NCI-H2171 (cell line): ENCODE measurements around the gene EXOC3L1.

Experiments used
- DNase-seq: peaks from one replicate; lab custom pipeline; 2025; lab: John Stamatoyannopoulos, UW

The EXOC3L1 gene

DNA sequence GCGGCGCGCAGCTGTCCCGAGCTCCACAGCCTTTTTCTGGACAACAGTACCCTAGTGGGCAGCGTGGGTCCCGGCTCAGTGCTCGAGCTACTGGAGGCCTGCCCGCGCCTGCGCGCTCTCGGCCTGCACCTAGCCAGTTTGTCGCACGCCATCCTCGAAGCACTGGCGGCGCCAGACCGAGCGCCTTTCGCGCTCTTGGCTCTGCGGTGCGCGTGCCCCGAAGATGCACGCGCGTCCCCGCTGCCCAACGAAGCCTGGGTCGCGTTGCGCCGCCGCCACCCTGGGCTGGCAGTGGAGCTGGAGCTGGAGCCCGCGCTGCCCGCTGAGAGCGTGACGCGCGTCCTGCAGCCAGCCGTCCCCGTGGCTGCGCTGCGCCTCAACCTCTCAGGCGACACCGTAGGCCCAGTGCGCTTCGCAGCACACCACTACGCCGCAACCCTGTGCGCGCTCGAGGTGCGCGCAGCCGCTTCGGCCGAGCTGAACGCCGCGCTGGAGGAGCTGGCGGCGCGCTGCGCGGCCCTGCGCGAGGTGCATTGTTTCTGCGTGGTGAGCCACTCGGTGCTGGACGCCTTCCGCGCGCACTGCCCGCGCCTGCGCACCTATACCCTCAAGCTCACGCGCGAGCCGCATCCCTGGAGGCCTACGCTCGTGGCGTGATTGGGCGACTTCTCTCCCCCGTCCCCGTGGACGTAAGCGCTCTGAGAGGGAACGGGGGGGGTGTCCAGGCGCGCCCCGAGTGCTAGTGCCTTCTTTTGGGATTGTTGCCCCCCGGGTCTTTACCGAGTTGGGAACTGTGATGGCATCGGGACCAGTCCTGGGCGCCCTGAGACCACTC lies 26.6 kb downstream of the EXOC3L1 start:
- DNase-seq: peak; percentile 90

DNA sequence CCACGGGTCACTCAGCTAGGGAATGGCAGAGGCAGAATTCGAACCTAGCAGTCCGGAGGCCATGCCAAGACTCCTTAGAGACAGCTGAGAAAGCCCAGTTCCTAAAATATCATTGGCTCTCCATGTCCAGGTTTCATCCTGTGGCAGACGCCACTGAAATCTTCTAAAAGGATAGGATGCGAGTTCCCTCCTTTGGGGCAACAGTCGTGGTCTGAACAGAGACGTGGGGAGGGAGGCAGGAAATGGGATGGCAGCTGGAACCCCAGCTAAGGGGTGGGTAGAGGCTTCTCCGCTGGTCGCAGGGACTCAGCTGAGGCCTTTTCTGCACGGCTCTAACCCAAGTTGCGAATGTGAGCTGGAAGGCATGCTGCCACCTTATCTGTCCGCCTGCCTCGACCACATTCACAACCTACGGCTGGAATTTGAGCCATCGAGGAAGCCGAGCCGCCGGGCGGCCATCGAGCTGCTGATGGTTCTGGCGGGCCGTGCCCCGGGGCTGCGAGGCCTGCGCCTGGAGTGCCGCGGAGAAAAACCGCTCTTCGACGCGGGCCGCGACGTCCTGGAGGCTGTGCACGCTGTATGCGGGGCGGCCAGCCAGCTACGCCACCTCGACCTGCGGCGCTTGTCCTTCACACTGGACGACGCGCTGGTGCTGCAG lies 27.3 kb downstream of the EXOC3L1 start:
- DNase-seq: no peak

DNA sequence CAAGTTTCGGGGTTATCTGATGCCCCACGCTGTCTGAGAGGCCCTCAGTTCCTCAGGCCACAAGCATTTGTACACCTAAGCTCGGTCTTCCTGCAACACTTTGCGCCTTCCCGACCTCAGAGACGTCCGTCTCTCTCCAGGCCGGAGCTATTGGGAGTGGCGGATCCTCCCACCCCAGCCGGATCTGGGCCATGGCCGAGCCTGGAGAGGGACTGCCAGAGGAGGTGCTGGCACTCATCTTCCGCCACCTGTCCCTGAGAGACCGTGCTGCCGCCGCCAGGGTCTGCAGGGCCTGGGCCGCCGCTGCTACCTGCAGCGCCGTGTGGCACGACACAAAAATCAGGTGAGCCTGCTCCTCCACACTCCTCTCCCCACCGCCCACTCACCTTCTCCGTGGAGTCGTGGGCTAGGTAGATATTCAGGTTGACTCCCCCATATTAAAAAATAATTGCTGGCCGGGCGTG lies 28.3 kb downstream of the EXOC3L1 start:
- DNase-seq: no peak

DNA sequence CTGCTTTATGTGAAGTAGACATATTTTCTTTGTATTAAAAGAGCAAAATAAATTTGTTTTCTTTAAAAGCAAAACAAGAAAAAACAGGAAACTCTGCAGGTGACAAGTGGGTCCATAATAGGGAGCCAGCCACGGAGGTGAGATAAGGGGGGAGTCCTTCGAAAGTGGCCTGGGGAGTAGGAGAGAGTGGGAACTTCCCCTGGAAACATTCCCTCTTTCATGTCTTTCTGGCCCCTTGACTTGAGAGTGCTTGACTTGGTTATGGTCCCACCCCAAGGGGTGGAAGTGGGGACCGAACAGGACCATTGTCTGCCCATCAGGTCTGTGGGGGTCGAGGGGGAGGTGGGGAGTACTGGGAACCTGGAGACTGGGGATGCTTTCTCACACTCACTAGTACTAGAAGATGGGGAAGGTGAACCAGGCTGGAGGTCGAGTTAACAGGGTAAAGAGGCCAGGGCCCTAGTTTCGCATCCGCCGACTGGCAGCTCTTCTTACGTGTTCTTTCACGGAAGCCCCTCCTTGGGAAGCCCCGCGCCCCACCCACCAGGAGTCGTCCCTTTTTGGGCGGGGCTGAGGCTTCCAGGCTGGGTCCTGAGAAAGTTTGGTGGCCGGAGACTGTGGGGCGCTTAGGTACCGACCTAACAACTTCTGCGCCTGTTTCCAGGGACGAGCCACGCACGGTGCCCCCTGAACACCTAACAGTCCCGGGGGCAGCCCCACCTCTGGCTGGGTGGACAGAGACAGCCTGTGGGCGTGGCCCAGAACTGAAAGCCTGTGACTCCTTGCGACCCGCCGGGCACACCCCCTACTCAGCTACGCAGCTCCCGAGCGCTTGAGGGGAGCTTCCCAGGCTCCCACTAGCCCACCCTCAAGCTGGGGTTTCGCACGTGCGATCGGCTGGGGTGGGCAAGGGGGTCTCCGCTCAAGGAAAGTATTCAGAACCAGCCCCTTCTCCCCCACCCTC lies 31.0 kb downstream of the EXOC3L1 start:
- DNase-seq: no peak

DNA sequence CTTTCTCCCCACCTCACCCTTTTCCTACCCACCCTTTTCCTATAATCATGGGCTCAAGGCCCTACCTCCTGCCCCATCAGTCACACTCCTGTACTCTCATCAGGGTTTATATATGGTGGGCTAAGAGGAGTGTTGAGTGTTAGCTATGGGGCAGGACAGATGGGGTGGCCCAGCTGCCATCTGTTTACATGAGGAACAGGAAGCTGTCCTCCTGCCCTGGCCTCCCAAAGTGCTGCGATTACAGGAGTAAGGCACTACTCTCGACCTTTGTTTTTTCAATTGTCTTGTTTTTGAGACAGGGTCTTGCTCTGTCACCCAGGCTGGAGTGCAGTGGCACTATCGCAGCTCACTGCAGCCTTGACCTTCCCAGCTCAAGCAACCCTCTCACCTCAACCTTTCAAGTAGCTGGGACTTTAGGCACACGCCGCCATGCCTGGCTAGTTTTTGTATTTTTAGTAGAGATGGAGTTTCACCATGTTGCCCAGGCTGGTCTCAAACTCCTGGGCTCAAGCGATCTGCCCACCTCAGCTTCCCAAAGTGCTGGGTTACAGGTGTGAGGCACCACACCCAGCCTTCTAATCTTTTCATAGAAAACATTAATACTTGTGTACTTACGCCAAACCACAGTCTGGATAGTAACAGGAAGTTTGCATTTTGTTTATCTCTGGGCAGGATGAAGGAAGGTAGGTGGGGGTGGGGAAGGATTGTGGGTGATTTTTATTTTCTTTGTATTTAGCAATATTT lies 31.9 kb downstream of the EXOC3L1 start:
- no peak for DNase-seq

DNA sequence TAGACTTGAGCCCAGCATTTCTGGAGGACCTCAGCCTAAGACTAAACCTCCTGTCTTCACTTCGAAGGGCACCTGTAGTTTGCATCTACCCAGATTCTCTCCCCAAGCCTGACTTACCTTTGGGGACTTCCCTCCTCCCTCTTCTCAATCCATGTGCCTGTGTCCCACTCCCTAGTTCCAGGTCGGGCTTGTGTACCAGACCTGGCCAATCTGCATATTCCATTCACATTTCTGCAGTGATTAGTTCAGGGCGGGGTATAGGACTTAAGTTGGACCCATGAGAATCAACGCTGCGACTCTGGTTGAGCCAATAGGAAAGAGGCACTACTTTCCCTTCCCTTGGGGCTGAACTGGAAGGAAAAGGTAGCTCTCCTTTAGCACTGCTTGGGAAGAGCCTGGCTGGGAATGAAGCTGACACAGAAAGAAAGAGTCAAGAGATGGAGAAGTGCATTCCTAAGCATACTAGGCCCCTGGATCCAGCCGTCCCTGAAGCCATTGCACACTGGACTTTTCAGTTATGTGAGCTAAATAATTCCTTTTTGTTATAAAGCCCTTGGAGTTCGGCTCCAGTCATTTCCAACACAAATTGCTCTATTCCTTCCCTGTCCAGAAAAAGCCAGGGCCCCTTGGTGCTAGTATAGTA lies 32.7 kb downstream of the EXOC3L1 start:
- DNase-seq: no peak

DNA sequence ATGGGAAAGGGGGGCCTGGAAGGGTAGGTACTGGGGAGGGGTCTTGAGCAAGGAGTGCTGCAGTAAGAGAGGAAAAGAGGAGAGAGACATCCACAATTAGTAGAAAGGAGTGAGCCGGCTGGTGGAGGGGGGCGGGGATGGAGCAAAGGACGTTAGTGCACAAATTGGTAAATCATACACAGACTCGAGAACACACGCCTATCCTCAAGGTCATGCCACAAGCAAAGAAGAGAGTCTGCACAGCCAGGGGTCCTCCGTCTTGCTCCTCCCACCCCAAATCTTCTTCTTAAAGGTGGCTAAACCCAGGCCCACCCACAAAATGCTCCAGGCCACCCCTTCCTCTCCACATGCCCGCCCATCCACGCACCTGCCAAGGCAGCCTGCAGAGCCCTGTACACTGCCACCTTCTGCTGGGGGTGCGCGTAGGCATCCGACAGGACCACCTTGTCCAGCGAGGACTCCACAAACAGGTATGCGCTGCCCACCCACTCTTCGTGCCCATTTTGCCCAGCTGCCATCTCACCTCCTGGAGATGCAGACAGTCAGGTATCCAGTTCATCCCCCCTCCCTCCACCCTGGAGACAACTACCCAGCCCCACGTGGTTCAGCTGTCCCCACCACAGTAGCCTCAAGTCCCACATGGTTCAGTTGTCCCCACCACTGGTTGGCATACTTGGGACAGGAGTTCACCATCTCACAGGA lies 33.6 kb downstream of the EXOC3L1 start:
- DNase-seq: no peak

DNA sequence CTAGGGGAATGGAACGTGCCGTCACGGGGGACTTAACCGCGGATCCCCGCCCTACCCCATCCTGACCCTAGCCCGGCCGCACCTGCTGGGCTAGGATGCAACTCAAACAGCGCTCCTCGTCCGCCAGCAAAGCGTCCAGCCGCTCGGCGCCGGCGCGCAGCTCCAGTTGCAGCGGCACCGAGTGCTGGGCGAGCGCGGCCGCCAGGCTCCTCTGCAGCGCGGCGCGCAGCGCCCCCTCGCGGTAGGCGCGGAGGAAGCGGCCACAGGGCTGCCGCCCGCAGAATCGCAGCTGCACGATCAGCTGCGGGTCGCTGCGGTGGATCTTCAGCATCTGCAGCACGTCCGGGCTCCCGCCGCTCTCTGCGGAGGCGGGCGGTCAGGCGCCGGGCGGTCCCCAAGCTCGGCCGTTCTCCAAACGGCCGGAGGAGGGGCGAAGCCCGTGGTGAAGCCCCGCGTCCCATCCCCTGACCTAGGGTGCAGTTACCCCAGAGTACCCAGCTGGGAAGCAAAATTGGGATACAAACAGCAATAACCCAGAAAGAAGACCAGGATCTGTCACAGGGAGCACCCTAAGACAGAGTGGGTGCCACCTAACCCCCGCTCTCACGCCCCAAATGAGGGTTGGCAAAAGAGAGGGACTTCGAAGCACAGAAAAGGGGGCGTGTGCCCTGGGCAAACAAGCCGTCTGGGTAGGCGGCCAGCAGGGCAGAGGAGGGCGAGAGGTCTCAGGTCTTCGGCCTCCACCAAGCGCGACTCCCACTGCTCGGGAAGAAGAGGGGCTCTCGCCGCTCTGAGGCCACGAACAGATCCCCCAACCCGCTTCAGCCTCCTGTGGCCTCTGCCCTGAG lies 34.4 kb downstream of the EXOC3L1 start:
- DNase-seq: peak; percentile 63

DNA sequence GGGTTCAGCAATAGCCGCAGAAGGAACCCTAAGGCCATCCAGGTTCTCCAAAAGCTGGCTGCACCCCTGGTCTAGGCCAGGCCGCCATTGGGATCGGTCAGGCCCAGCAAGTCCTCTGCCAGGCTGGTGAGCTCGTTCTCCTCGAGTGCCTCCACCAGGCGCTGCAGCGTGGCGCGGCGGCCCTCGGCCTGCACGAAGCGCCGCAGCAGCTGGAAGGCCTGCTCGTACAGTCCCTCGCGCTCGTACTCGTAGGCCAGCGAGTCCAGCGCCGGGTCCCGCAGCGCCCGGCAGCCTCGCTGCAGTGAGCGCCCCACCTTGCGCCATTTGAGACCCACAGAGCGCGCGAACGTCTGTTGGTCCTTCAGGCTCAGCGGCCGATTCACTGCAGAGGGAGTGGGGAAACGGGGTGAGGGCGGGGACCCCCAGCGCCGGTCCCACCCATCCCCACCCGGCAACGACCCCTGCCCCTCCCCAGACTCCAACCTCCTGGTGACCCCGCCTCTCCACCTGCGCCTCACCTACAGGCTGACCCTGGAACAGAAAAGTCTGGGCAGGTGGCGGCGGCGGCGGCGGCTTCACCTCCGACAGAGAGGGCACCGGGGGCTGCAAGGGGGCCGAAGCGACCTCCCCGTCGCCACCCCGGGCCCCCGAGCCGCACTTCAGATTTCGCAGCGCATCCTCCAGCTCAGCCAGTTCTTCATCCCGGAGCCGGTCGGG lies 35.2 kb downstream of the EXOC3L1 start:
- DNase-seq: no peak

DNA sequence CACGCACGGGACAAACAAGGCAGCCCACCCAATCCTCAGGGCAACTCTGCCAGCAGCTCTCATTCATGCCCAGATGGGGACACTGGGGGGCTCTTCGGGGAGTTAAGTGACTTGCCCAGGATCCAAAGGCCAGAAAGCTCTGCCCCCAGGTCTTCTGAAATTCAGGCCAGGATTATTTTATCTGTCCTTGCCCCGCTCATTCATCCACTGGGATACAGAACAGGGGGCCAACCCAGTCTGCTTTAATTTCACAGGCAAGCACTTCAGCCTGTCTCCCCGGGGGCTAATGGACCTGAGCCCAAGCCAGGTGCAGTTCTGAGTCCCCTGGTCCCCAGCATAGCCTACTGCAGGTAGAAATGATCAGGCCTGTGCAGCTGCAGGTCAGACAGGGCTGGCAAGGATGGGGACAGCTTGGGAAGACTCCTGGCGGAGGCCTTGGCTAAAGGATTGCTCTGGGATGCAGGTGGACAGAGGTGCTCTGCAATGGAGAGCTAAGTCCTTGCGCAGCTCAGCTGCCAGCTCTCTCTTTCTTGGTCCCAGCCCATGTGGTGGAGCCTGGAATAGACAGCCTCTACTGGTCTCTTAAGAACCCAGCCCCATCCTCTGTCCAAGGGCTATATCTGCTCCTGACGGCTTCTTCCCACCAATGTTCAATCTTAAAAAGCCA lies 38.4 kb downstream of the EXOC3L1 start:
- no peak for DNase-seq

DNA sequence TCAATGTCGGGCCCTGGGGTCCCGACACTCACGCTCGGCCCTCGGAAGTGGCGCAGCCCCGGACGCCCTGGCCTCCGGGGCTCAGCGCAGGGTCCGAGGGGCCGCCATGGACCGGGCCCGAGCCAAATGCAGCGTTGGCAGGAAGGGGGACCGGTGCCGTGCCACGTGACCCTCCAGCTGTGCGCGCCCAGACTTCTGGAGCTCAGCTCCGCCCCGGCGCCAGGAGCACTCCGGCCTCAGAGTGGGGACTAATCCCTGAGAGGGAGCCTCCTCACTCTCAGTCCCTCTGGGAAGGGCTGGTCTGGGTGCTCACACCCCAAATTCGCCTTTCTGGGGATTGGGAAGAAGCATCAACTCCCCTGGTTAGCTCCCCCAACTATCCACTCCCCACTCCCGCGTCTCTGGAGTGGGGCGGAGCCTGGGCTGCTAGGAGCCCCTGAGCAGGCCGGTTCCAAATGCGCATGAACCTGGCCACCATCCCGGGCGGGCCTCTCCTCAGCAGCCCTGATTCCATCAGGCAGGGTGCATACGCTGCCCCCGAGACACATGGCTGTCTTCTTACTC lies 39.0 kb downstream of the EXOC3L1 start, which contains the start of gene B3GNT9:
B3GNT9 (minus strand) TSS at position 166 of the 564 bp plus-strand sequence. CDS start 513 bp downstream, outside the sequence.
- peak; percentile 85 for DNase-seq

DNA sequence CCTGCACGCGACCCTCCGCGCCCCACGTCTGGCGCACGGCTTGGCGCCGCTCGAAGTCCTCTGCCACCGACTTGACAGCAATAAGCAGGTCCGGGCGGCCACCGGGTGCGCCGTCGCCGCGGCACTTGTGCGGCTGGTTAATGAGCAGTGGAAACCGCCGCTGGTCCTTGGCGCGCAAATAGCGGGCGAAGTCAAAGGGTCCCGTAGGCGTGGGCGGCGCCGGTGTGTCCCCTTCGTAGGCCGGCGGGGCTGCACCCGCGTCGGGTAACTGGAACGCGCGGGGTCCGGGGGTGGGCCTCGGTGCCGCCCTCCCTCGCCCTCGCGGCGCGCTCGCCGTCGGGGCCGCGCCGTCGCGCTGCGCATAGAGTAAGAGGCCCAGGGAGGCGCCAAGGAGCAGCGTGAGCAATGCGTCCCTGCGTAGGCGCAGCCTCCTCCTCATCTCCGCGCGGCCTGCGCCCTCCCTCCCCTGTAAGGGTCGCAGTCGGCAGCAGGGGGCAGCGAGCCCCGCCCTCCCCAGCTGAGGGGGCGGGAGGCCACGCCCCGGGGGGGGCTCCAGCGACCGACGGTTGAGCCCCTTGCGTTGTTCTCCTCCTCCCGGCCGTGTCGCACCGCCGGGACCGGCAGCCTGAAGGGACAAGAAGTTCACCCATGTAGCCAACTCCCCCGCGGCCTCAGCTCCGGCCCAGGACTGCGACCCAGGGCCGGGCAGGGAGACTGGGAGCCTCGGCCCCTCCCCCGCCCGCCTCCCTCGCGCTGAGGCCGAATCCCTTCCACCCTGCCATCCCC lies 39.7 kb downstream of the EXOC3L1 start:
- DNase-seq: peak; percentile 61

DNA sequence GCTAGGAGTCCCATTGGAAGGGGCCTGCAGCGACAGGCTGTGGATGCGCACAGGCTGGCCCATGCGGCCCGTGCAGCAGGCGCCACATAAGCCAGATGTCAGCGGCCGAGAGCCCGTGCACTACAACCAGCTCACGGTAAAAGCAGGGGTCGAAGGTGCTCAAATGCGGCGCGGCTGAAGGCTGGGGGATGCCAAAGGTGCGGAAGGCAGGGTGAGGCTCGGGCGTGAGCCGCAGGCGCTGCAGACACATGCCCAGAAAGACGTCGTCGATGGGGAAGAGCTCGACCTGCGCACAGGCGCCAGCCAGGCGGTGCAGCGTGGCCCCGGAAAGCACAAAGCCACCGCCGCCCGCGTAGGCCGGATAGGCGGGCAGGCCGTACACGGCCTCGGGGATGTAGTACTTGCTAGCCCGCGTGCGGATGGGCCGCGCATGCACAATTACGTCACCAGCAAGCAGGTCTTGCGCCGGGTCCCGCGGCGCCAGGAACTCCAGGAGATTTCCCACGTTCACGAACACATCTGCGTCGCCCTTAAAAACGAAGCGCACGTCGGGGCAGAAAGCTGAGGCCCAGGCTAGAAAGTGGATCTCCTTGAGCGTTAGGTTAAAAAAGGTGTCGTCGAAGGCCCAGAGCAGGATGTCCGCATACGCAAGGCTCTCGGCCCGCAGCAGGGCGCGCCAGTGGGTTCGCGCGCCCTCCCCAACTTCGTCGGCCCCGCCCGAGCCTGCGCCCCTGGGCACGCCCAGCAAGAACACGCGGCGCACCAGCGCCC lies 40.5 kb downstream of the EXOC3L1 start:
- DNase-seq: no peak

DNA sequence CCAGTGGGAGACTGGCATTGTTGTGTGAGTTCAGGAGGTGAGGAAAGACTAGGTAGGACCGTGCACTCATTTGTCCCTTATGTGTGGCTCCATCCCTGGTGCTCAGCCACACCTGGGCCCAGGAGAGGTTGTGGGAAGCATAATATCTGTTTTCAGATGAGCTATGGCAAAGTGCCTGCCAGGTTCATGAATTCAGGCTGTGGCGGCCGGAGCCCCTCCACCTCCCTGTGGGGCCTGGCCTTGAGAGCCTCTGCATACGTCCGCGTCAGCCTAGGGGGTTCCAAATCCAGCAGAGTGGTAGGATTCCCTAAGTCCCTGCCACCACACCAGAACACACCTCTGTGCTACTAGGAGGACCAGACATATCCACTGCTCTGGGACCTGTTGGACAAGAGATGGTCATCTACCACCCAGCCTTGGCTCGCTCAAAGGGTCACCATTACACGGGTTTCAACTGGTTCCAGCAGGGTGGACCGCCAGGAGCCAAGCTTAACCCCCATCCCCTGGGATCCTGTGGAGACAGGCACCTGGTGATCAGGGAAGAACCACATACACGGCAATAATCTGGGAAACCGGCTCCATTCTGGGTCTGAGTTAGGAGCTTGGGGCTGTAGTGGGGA lies 41.2 kb downstream of the EXOC3L1 start:
- DNase-seq: no peak

DNA sequence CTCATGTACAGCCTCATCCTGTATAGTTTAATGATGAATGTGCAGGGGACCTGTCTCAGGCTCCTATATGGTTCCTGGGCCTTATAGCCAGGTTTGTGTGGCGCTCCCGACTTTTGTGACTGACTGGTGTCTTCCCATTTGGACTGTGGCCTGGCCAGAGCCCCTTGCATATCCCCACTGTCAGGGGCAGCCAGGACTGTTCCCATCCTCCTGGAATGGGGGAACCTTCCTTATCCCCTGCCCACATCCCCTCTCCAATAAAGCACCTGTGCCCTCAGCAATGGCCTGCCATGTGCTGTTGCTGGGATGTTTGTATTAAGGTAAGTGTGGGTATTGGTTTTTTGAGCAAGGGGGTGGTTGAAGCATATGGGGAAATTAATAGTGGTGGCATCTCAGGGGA lies 41.7 kb downstream of the EXOC3L1 start:
- no peak for DNase-seq
